ENCODE results near the gene FUBP3.

FUBP3 gene

GRCh38 chr9:130634191-130634768, 54.9 kb downstream of the FUBP3 start:
- no peak for DNase-seq (ENCODE audit: low spot score)

- DNase-seq (ENCODE audit: low spot score): no peak
Measured at GRCh38 chr9:130634801-130635200, 55.4 kb downstream of the FUBP3 start.

- DNase-seq (ENCODE audit: low spot score): no peak
Measured at GRCh38 chr9:130635306-130635705, 55.9 kb downstream of the FUBP3 start.

- DNase-seq (ENCODE audit: low spot score): no peak
Measured at GRCh38 chr9:130635721-130636647, 56.6 kb downstream of the FUBP3 start.

- no peak for DNase-seq (ENCODE audit: low spot score)
Measured at GRCh38 chr9:130636648-130637020, 57.3 kb downstream of the FUBP3 start.

- DNase-seq (ENCODE audit: low spot score): no peak
Measured at GRCh38 chr9:130638284-130639123, 59.1 kb downstream of the FUBP3 start.

- DNase-seq (ENCODE audit: low spot score): no peak
Measured at GRCh38 chr9:130639124-130639765, 59.9 kb downstream of the FUBP3 start.

GRCh38 chr9:130639866-130640555, 60.6 kb downstream of the FUBP3 start:
- DNase-seq (ENCODE audit: low spot score): no peak

- no peak for DNase-seq (ENCODE audit: low spot score)
Measured at GRCh38 chr9:130640681-130641080, 61.3 kb downstream of the FUBP3 start.

- no peak for DNase-seq (ENCODE audit: low spot score)
Measured at GRCh38 chr9:130642926-130643325, 63.5 kb downstream of the FUBP3 start.

GRCh38 chr9:130651221-130651620, 71.8 kb downstream of the FUBP3 start:
- no peak for DNase-seq (ENCODE audit: low spot score)

- no peak for DNase-seq (ENCODE audit: low spot score)
Measured at GRCh38 chr9:130651752-130652151, 72.4 kb downstream of the FUBP3 start.

GRCh38 chr9:130654879-130655278, 75.5 kb downstream of the FUBP3 start:
- no peak for DNase-seq (ENCODE audit: low spot score)

GRCh38 chr9:130658893-130659698, 79.7 kb downstream of the FUBP3 start:
- DNase-seq (ENCODE audit: low spot score): no peak

GRCh38 chr9:130659699-130660248, 80.4 kb downstream of the FUBP3 start:
- no peak for DNase-seq (ENCODE audit: low spot score)

GRCh38 chr9:130660326-130660682, 80.9 kb downstream of the FUBP3 start:
- no peak for DNase-seq (ENCODE audit: low spot score)

- no peak for DNase-seq (ENCODE audit: low spot score)
Measured at GRCh38 chr9:130660683-130661450, 81.5 kb downstream of the FUBP3 start.

GRCh38 chr9:130661451-130662098, 82.2 kb downstream of the FUBP3 start:
- no peak for DNase-seq (ENCODE audit: low spot score)
